Activated naive CD4-positive, alpha-beta T cell treated with anti-CD3 and anti-CD28 coated beads for 36 hours (primary cell): Measurements from ENCODE around the gene NNT. TPM values are rescaled to one million over a fixed set of nuclear protein-coding genes. Genes with fewer than 3 reads are reported as not detected.
A peak's percentile ranks its signal among the peaks of the same experiment; 100 is the strongest.
"Not testable (repeated sequence)": the region's sequence is repeated elsewhere in the genome, so short reads cannot be mapped to it uniquely, and the experiment has no call there.

Experiments
- CTCF ChIA-PET: fragments of 350-600 bp; sonication (Branson Sonifier 250); formaldehyde crosslinking; loops from one replicate; lab custom pipeline; 2021; ENCODE audit warnings: antibody characterized with exemption; lab: Charles Lee
- DNase-seq: peaks from one replicate; pipeline ENCODE4 v3.0.0-alpha.2; 2020
- H3K27ac Mint-ChIP-seq: one replicate; pipeline ENCODE4 v1.8.0; 2021; ENCODE audit warnings: mild to moderate bottlenecking, mixed read lengths
- H3K27me3 Mint-ChIP-seq: one replicate; pipeline ENCODE4 v1.8.0; 2021; ENCODE audit warnings: low read depth, mixed read lengths
- H3K36me3 Mint-ChIP-seq: one replicate; pipeline ENCODE4 v1.8.0; 2021; ENCODE audit warnings: low read depth, mixed read lengths
- H3K4me1 Mint-ChIP-seq: one replicate; pipeline ENCODE4 v1.8.0; 2021; ENCODE audit warnings: low read depth, mixed read lengths
- H3K4me3 Mint-ChIP-seq: one replicate; pipeline ENCODE4 v1.8.0; 2021; ENCODE audit warnings: mild to moderate bottlenecking, moderate library complexity, mixed read lengths
- H3K9me3 Mint-ChIP-seq: one replicate; pipeline ENCODE4 v1.8.0; 2021; ENCODE audit warnings: mixed read lengths
- intact Hi-C: fragments of 100-400 bp; cut with micrococcal nuclease; formaldehyde crosslinking; loops from one replicate; pipeline ENCODE4 v1.15.1; 2023
- total RNA-seq, 2 experiments: library from RNA; stranded (reverse); gene quantifications; one replicate each; pipeline ENCODE4 v1.2.3, GENCODE V29; 2021

The NNT gene
- total RNA-seq, 2 experiments from 2014 or later: 98.4 to 98.9 TPM

- H3K27me3 Mint-ChIP-seq: no peaks in the 10 kb centered on the region
- no peak overlapping the region for H3K27ac Mint-ChIP-seq
- intact Hi-C loops: no loop called here
- H3K4me1 Mint-ChIP-seq: no peaks in the 10 kb centered on the region
- CTCF ChIA-PET: interaction anchor here (0.7 kb wide), 1 partner anchor 41 kb away, joined by 3 read pairs; no protein-coding TSS in a partner anchor
- H3K36me3 Mint-ChIP-seq: peaks cover 7% of the 10 kb centered on the region
- DNase-seq: no peak
- no peaks in the 10 kb centered on the region for H3K9me3 Mint-ChIP-seq
- no peak overlapping the region for H3K4me3 Mint-ChIP-seq
Observed at GRCh38 chr5:43589310-43589709, 13.7 kb upstream of the NNT start.

GRCh38 chr5:43590700-43591099 is 12.3 kb upstream of the NNT start:
- no peak for DNase-seq
- no peak overlapping the region for H3K4me3 Mint-ChIP-seq
- no peaks in the 10 kb centered on the region for H3K4me1 Mint-ChIP-seq
- no peaks in the 10 kb centered on the region for H3K9me3 Mint-ChIP-seq
- H3K27me3 Mint-ChIP-seq: no peaks in the 10 kb centered on the region
- no peak overlapping the region for H3K27ac Mint-ChIP-seq
- intact Hi-C loops: no loop called here
- H3K36me3 Mint-ChIP-seq: peaks cover 7% of the 10 kb centered on the region
- CTCF ChIA-PET: no interaction called here

GRCh38 chr5:43592363-43592762 is 10.6 kb upstream of the NNT start:
- no peaks in the 10 kb centered on the region for H3K9me3 Mint-ChIP-seq
- no peaks in the 10 kb centered on the region for H3K4me1 Mint-ChIP-seq
- H3K4me3 Mint-ChIP-seq: no peak overlapping the region
- peaks cover 7% of the 10 kb centered on the region for H3K36me3 Mint-ChIP-seq
- intact Hi-C loops: loop anchor here (2.0 kb wide), 1 partner anchor 22 kb away; no protein-coding TSS in a partner anchor
- CTCF ChIA-PET: no interaction called here
- no peak overlapping the region for H3K27ac Mint-ChIP-seq
- no peaks in the 10 kb centered on the region for H3K27me3 Mint-ChIP-seq
- DNase-seq: no peak

- DNase-seq, H3K27me3 Mint-ChIP-seq, H3K9me3 Mint-ChIP-seq, H3K36me3 Mint-ChIP-seq, H3K4me3 Mint-ChIP-seq, CTCF ChIA-PET, intact Hi-C loops, H3K27ac Mint-ChIP-seq: not testable (repeated sequence)
- peaks cover 17% of the 10 kb centered on the region for H3K4me1 Mint-ChIP-seq
Observed at GRCh38 chr5:43598927-43599326, 4.1 kb upstream of the NNT start.

GRCh38 chr5:43601454-43602260 is 1.3 kb upstream of the NNT start:
- peaks cover 16% of the 10 kb centered on the region for H3K36me3 Mint-ChIP-seq
- H3K9me3 Mint-ChIP-seq: no peaks in the 10 kb centered on the region
- H3K4me1 Mint-ChIP-seq: peaks cover 37% of the 10 kb centered on the region
- H3K27me3 Mint-ChIP-seq: no peaks in the 10 kb centered on the region
- H3K4me3 Mint-ChIP-seq: peak overlapping the region; percentile 87
- H3K27ac Mint-ChIP-seq: peak overlapping the region; percentile 92
- CTCF ChIA-PET: interaction anchor here (1.0 kb wide), 1 partner anchor 46 kb away, joined by 3 read pairs; no protein-coding TSS in a partner anchor
- intact Hi-C loops: loop anchor here (2.0 to 5.0 kb wide), 7 partner anchors 287 to 1207 kb away; partner anchors contain the start of genes MRPS30, NIM1K and ZNF131
- no peak for DNase-seq

GRCh38 chr5:43603344-43604217 is 601 bp downstream of the NNT start:
- Mint-ChIP-seq H3K36me3 (peaks cover 15% of the 10 kb centered on the region), H3K4me1 (peaks cover 47% of the 10 kb centered on the region), H3K27ac (peak overlapping the region; percentile 85), H3K9me3 (no peaks in the 10 kb centered on the region), H3K27me3 (no peaks in the 10 kb centered on the region), H3K4me3 (peak overlapping the region; percentile 87)
- intact Hi-C loops: loop anchor here (1.0 to 5.0 kb wide), 12 partner anchors 47 to 1205 kb away; partner anchors contain the start of genes C5orf34, MRPS30, NIM1K and TMEM267
- DNase-seq: peak; percentile 91
- CTCF ChIA-PET: interaction anchor here (0.6 to 1.2 kb wide), 7 partner anchors 28 to 554 kb away, joined by 3 to 5 read pairs (median 3); no protein-coding TSS in a partner anchor

- Mint-ChIP-seq H3K36me3 (peaks cover 16% of the 10 kb centered on the region), H3K4me1 (peaks cover 43% of the 10 kb centered on the region), H3K27ac (no peak overlapping the region), H3K9me3 (no peaks in the 10 kb centered on the region), H3K4me3 (peak overlapping the region; percentile 87), H3K27me3 (no peaks in the 10 kb centered on the region)
- intact Hi-C loops: loop anchor here (1.0 to 5.0 kb wide), 5 partner anchors 168 to 697 kb away; no protein-coding TSS in a partner anchor
- DNase-seq: no peak
- CTCF ChIA-PET: interaction anchor here (1.7 kb wide), 1 partner anchor 121 kb away, joined by 4 read pairs; the partner anchor contains the start of gene TMEM267
Observed at GRCh38 chr5:43604699-43605098, 1.7 kb downstream of the NNT start.

GRCh38 chr5:43606351-43606750 is 3.4 kb downstream of the NNT start:
- Mint-ChIP-seq H3K9me3 (no peaks in the 10 kb centered on the region), H3K4me1 (peaks cover 44% of the 10 kb centered on the region), H3K4me3 (no peak overlapping the region), H3K27ac (no peak overlapping the region), H3K36me3 (peaks cover 19% of the 10 kb centered on the region), H3K27me3 (no peaks in the 10 kb centered on the region)
- no peak for DNase-seq
- intact Hi-C loops: no loop called here
- CTCF ChIA-PET: interaction anchor here (0.6 to 2.0 kb wide), 3 partner anchors 25 to 762 kb away, joined by 4 to 14 read pairs (median 4); partner anchors contain the start of gene TMEM267

- no peak for DNase-seq
- Mint-ChIP-seq H3K4me3 (no peak overlapping the region), H3K27ac (no peak overlapping the region), H3K9me3 (no peaks in the 10 kb centered on the region), H3K36me3 (peaks cover 24% of the 10 kb centered on the region), H3K4me1 (peaks cover 35% of the 10 kb centered on the region), H3K27me3 (no peaks in the 10 kb centered on the region)
- intact Hi-C loops: loop anchor here (2.0 kb wide), 1 partner anchor 212 kb away; no protein-coding TSS in a partner anchor
- CTCF ChIA-PET: interaction anchor here (0.6 to 1.4 kb wide), 5 partner anchors 10 to 123 kb away, joined by 3 to 6 read pairs (median 3); no protein-coding TSS in a partner anchor
Observed at GRCh38 chr5:43608406-43608805, 5.4 kb downstream of the NNT start.

- Mint-ChIP-seq H3K27me3 (no peaks in the 10 kb centered on the region), H3K4me3 (no peak overlapping the region), H3K36me3 (peaks cover 20% of the 10 kb centered on the region), H3K27ac (no peak overlapping the region), H3K4me1 (peaks cover 26% of the 10 kb centered on the region), H3K9me3 (no peaks in the 10 kb centered on the region)
- CTCF ChIA-PET: interaction anchor here (0.7 to 2.7 kb wide), 7 partner anchors 9 to 138 kb away, joined by 3 to 9 read pairs (median 3); no protein-coding TSS in a partner anchor
- intact Hi-C loops: loop anchor here (2.0 kb wide), 1 partner anchor 213 kb away; no protein-coding TSS in a partner anchor
- DNase-seq: peak; percentile 13
Observed at GRCh38 chr5:43609752-43610151, 6.8 kb downstream of the NNT start.

- DNase-seq: no peak
- no peaks in the 10 kb centered on the region for H3K9me3 Mint-ChIP-seq
- no peaks in the 10 kb centered on the region for H3K27me3 Mint-ChIP-seq
- CTCF ChIA-PET: no interaction called here
- intact Hi-C loops: no loop called here
- H3K27ac Mint-ChIP-seq: no peak overlapping the region
- H3K36me3 Mint-ChIP-seq: peaks cover 14% of the 10 kb centered on the region
- peaks cover 6% of the 10 kb centered on the region for H3K4me1 Mint-ChIP-seq
- H3K4me3 Mint-ChIP-seq: no peak overlapping the region
Observed at GRCh38 chr5:43613370-43613769, 10.4 kb downstream of the NNT start.
